GM12874 (cell line): Measurements from ENCODE around the gene SDK2.

Source experiments
- CTCF ChIP-seq: IDR thresholded peaks from 2 replicates; pipeline ENCODE4 v1.5.1; 2011; ENCODE audit warnings: low read depth, mild to moderate bottlenecking, control low read depth, low read length, moderate library complexity; ENCODE audit not compliant: insufficient read depth

SDK2 gene

GRCh38 chr17:73585583-73585982, 58.7 kb downstream of the SDK2 start:
- 0 out of 2 replicates have a peak, but pooled peaks have one; percentile 10 for TF ChIP-seq CTCF

- TF ChIP-seq CTCF: no peak
Measured at GRCh38 chr17:73584987-73585386, 59.3 kb downstream of the SDK2 start.

GRCh38 chr17:73584049-73584448, 60.2 kb downstream of the SDK2 start:
- no peak for TF ChIP-seq CTCF

- TF ChIP-seq CTCF: no peak
Measured at GRCh38 chr17:73582821-73583220, 61.4 kb downstream of the SDK2 start.

GRCh38 chr17:73582359-73582758, 61.9 kb downstream of the SDK2 start:
- TF ChIP-seq CTCF: no peak

- TF ChIP-seq CTCF: no peak
Measured at GRCh38 chr17:73581379-73581778, 62.9 kb downstream of the SDK2 start.

GRCh38 chr17:73580073-73580710, 64.1 kb downstream of the SDK2 start:
- TF ChIP-seq CTCF: no peak
